WTC11 (cell line): Measurements from ENCODE around the gene PAQR4. TPM values are rescaled to one million over a fixed set of nuclear protein-coding genes. Genes with fewer than 3 reads are reported as not detected.

ENCODE experiments used
- ARID4B ChIP-seq: sonication (generic); formaldehyde crosslinking; IDR thresholded peaks from 2 replicates; pipeline ENCODE4 v1.8.0; 2023; ENCODE audit warnings: missing genetic modification reagents, mild to moderate bottlenecking, borderline replicate concordance
- CBFB ChIP-seq: sonication (generic); formaldehyde crosslinking; IDR thresholded peaks from 2 replicates; pipeline ENCODE4 v1.8.1; 2022; ENCODE audit warnings: mild to moderate bottlenecking, low read depth, missing genetic modification reagents
- CDX4 ChIP-seq: fragments of 250-450 bp; sonication (Bioruptor Pico); IDR thresholded peaks from 2 replicates; pipeline ENCODE4 v1.9.0; 2021; ENCODE audit warnings: moderate library complexity, mild to moderate bottlenecking, inconsistent platforms, borderline replicate concordance
- IRF2 ChIP-seq: sonication (generic); formaldehyde crosslinking; IDR thresholded peaks from 2 replicates; pipeline ENCODE4 v1.8.0; 2022; ENCODE audit warnings: low read depth, missing genetic modification reagents, borderline replicate concordance
- NFYB ChIP-seq: sonication (generic); formaldehyde crosslinking; conservative IDR thresholded peaks from 2 replicates; pipeline ENCODE4 v1.8.0; 2022; ENCODE audit warnings: low read depth, missing genetic modification reagents
- NR1H2 ChIP-seq: sonication (generic); formaldehyde crosslinking; IDR thresholded peaks from 2 replicates; pipeline ENCODE4 v1.9.0; 2021; ENCODE audit warnings: mild to moderate bottlenecking, moderate library complexity, missing genetic modification reagents
- NR3C1 ChIP-seq: sonication (generic); formaldehyde crosslinking; conservative IDR thresholded peaks from 2 replicates; pipeline ENCODE4 v1.8.1; 2023; ENCODE audit warnings: low read depth, mild to moderate bottlenecking, missing genetic modification reagents
- SP1 ChIP-seq: sonication (generic); formaldehyde crosslinking; conservative IDR thresholded peaks from 2 replicates; pipeline ENCODE4 v1.8.1; 2022; ENCODE audit warnings: missing genetic modification reagents
- USF2 ChIP-seq: sonication (generic); formaldehyde crosslinking; IDR thresholded peaks from 2 replicates; pipeline ENCODE4 v1.8.1; 2023; ENCODE audit warnings: mild to moderate bottlenecking, missing genetic modification reagents, moderate library complexity
- ZMAT4 ChIP-seq: fragments of 250-450 bp; sonication (Bioruptor Pico); IDR thresholded peaks from 2 replicates; pipeline ENCODE4 v1.9.0; 2021; ENCODE audit warnings: mild to moderate bottlenecking
- ZNF263 ChIP-seq: sonication (generic); formaldehyde crosslinking; IDR thresholded peaks from 2 replicates; pipeline ENCODE4 v1.8.1; 2022; ENCODE audit warnings: low read depth, mild to moderate bottlenecking, moderate library complexity, missing genetic modification reagents
- ZNF416 ChIP-seq: fragments of 250-450 bp; sonication (Bioruptor Pico); IDR thresholded peaks from 2 replicates; pipeline ENCODE4 v1.9.0; 2021; ENCODE audit warnings: mild to moderate bottlenecking, inconsistent platforms
- ZNF671 ChIP-seq: fragments of 250-450 bp; sonication (Bioruptor Pico); IDR thresholded peaks from 2 replicates; pipeline ENCODE4 v1.8.0; 2021; ENCODE audit warnings: mild to moderate bottlenecking
- total RNA-seq: library from RNA; stranded (reverse); gene quantifications from 3 replicates; pipeline ENCODE4 v1.2.3, GENCODE V29; 2021
- TF ChIP-seq, protein P1 (sequence below): sonication (generic); formaldehyde crosslinking; conservative IDR thresholded peaks from 2 replicates; pipeline ENCODE4 v1.8.1; 2023; ENCODE audit warnings: mild to moderate bottlenecking, low read depth, missing genetic modification reagents, moderate library complexity
- TF ChIP-seq, protein P2 (sequence below): fragments of 200-600 bp; IDR thresholded peaks from 2 replicates; pipeline ENCODE4 v1.8.0; 2022; ENCODE audit warnings: antibody characterized with exemption
- TF ChIP-seq, protein P3 (sequence below): sonication (generic); formaldehyde crosslinking; IDR thresholded peaks from 2 replicates; pipeline ENCODE4 v1.8.0; 2022; ENCODE audit warnings: mild to moderate bottlenecking, missing genetic modification reagents
- TF ChIP-seq, protein P4 (sequence below): sonication (generic); formaldehyde crosslinking; IDR thresholded peaks from 2 replicates; pipeline ENCODE4 v1.8.1; 2023; ENCODE audit warnings: mild to moderate bottlenecking, missing genetic modification reagents, moderate library complexity
- TF ChIP-seq, protein P5 (sequence below): sonication (generic); formaldehyde crosslinking; IDR thresholded peaks from 2 replicates; pipeline ENCODE4 v1.8.1; 2023; ENCODE audit warnings: mild to moderate bottlenecking, missing genetic modification reagents, borderline replicate concordance
- TF ChIP-seq, protein P6 (sequence below): sonication (generic); formaldehyde crosslinking; IDR thresholded peaks from 2 replicates; pipeline ENCODE4 v1.8.1; 2022; ENCODE audit warnings: mild to moderate bottlenecking, missing genetic modification reagents, moderate library complexity, borderline replicate concordance

Gene PAQR4
- total RNA-seq, 1 experiment from 2014 or later: 32.4 TPM

GRCh38 chr16:3017794-3018506, 48.8 kb downstream of the PAQR4 start, which contains the start of gene CLDN6 (continued):
- no peak for TF ChIP-seq NR3C1 (CRISPR knock-in tag)
- TF ChIP-seq, protein P1, sequence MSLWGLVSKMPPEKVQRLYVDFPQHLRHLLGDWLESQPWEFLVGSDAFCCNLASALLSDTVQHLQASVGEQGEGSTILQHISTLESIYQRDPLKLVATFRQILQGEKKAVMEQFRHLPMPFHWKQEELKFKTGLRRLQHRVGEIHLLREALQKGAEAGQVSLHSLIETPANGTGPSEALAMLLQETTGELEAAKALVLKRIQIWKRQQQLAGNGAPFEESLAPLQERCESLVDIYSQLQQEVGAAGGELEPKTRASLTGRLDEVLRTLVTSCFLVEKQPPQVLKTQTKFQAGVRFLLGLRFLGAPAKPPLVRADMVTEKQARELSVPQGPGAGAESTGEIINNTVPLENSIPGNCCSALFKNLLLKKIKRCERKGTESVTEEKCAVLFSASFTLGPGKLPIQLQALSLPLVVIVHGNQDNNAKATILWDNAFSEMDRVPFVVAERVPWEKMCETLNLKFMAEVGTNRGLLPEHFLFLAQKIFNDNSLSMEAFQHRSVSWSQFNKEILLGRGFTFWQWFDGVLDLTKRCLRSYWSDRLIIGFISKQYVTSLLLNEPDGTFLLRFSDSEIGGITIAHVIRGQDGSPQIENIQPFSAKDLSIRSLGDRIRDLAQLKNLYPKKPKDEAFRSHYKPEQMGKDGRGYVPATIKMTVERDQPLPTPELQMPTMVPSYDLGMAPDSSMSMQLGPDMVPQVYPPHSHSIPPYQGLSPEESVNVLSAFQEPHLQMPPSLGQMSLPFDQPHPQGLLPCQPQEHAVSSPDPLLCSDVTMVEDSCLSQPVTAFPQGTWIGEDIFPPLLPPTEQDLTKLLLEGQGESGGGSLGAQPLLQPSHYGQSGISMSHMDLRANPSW (CRISPR knock-in tag): 0 out of 2 replicates have a peak, but pooled peaks have one; percentile 80
- TF ChIP-seq, protein P2, sequence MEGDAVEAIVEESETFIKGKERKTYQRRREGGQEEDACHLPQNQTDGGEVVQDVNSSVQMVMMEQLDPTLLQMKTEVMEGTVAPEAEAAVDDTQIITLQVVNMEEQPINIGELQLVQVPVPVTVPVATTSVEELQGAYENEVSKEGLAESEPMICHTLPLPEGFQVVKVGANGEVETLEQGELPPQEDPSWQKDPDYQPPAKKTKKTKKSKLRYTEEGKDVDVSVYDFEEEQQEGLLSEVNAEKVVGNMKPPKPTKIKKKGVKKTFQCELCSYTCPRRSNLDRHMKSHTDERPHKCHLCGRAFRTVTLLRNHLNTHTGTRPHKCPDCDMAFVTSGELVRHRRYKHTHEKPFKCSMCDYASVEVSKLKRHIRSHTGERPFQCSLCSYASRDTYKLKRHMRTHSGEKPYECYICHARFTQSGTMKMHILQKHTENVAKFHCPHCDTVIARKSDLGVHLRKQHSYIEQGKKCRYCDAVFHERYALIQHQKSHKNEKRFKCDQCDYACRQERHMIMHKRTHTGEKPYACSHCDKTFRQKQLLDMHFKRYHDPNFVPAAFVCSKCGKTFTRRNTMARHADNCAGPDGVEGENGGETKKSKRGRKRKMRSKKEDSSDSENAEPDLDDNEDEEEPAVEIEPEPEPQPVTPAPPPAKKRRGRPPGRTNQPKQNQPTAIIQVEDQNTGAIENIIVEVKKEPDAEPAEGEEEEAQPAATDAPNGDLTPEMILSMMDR: peak; percentile 81
- peak; percentile 51; the same call in 1 of the 2 replicates for TF ChIP-seq NR1H2 (CRISPR knock-in tag)
- TF ChIP-seq, protein P3, sequence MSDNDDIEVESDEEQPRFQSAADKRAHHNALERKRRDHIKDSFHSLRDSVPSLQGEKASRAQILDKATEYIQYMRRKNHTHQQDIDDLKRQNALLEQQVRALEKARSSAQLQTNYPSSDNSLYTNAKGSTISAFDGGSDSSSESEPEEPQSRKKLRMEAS (CRISPR knock-in tag): peak; percentile 39; the same call in 1 of the 2 replicates
- no peak; the same call in 1 of the 2 replicates for TF ChIP-seq ARID4B
- TF ChIP-seq USF2 (CRISPR knock-in tag): peak; percentile 59
- 0 out of 2 replicates have a peak, but pooled peaks have one; percentile 28 for TF ChIP-seq NFYB (CRISPR knock-in tag)
- peak; percentile 96 for TF ChIP-seq SP1 (CRISPR knock-in tag)
- TF ChIP-seq, protein P4, sequence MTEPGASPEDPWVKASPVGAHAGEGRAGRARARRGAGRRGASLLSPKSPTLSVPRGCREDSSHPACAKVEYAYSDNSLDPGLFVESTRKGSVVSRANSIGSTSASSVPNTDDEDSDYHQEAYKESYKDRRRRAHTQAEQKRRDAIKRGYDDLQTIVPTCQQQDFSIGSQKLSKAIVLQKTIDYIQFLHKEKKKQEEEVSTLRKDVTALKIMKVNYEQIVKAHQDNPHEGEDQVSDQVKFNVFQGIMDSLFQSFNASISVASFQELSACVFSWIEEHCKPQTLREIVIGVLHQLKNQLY: peak; percentile 86; the same call in 1 of the 2 replicates
- TF ChIP-seq IRF2 (CRISPR knock-in tag): no peak
- TF ChIP-seq ZNF263 (CRISPR knock-in tag): peak; percentile 25; the same call in 1 of the 2 replicates
- peak; percentile 92 for TF ChIP-seq CBFB (CRISPR knock-in tag)
- 0 out of 2 replicates have a peak, but pooled peaks have one; percentile 12 for TF ChIP-seq ZMAT4 (CRISPR knock-in tag)
- TF ChIP-seq, protein P5, sequence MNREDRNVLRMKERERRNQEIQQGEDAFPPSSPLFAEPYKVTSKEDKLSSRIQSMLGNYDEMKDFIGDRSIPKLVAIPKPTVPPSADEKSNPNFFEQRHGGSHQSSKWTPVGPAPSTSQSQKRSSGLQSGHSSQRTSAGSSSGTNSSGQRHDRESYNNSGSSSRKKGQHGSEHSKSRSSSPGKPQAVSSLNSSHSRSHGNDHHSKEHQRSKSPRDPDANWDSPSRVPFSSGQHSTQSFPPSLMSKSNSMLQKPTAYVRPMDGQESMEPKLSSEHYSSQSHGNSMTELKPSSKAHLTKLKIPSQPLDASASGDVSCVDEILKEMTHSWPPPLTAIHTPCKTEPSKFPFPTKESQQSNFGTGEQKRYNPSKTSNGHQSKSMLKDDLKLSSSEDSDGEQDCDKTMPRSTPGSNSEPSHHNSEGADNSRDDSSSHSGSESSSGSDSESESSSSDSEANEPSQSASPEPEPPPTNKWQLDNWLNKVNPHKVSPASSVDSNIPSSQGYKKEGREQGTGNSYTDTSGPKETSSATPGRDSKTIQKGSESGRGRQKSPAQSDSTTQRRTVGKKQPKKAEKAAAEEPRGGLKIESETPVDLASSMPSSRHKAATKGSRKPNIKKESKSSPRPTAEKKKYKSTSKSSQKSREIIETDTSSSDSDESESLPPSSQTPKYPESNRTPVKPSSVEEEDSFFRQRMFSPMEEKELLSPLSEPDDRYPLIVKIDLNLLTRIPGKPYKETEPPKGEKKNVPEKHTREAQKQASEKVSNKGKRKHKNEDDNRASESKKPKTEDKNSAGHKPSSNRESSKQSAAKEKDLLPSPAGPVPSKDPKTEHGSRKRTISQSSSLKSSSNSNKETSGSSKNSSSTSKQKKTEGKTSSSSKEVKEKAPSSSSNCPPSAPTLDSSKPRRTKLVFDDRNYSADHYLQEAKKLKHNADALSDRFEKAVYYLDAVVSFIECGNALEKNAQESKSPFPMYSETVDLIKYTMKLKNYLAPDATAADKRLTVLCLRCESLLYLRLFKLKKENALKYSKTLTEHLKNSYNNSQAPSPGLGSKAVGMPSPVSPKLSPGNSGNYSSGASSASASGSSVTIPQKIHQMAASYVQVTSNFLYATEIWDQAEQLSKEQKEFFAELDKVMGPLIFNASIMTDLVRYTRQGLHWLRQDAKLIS: peak; percentile 51; the same call in 1 of the 2 replicates
- TF ChIP-seq, protein P6, sequence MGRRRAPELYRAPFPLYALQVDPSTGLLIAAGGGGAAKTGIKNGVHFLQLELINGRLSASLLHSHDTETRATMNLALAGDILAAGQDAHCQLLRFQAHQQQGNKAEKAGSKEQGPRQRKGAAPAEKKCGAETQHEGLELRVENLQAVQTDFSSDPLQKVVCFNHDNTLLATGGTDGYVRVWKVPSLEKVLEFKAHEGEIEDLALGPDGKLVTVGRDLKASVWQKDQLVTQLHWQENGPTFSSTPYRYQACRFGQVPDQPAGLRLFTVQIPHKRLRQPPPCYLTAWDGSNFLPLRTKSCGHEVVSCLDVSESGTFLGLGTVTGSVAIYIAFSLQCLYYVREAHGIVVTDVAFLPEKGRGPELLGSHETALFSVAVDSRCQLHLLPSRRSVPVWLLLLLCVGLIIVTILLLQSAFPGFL (CRISPR knock-in tag): no peak
- TF ChIP-seq CDX4: no peak
- no peak for TF ChIP-seq ZNF671 (CRISPR knock-in tag)
- peak; percentile 12; the same call in 1 of the 2 replicates for TF ChIP-seq ZNF416 (CRISPR knock-in tag)
